Stimulated activated naive CD8-positive, alpha-beta T cell treated with anti-CD3 and anti-CD28 coated beads, Interleukin-15, amount 100 ng/mL, for 72 hours (primary cell): Measurements from ENCODE around the gene SLC25A26.
A peak's percentile ranks its signal among the peaks of the same experiment; 100 is the strongest.

ENCODE experiments used
- ATAC-seq: fragments of 150-1000 bp; cut with Tn5 transposase; 2 replicates; pipeline ENCODE4 v1.10.0; 2021; ENCODE audit warnings: mild to moderate bottlenecking, moderate library complexity
- DNase-seq, 2 donors: peaks; one replicate each; pipeline ENCODE4 v3.0.0; 2021 to 2022
- H3K27ac Mint-ChIP-seq, 2 donors: one replicate each; pipeline ENCODE4 v1.8.0; 2022; ENCODE audit warnings: mild to moderate bottlenecking in 2 of 2, mixed read lengths in 2 of 2, moderate library complexity in 2 of 2
- H3K27me3 Mint-ChIP-seq: one replicate; pipeline ENCODE4 v1.8.0; 2022; ENCODE audit warnings: mixed read lengths
- H3K4me1 Mint-ChIP-seq: one replicate; pipeline ENCODE4 v1.8.0; 2022; ENCODE audit warnings: mild to moderate bottlenecking, mixed read lengths
- H3K4me3 Mint-ChIP-seq, 2 donors: one replicate each; pipeline ENCODE4 v1.8.0; 2022; ENCODE audit warnings: mild to moderate bottlenecking in 2 of 2, mixed read lengths in 2 of 2, moderate library complexity in 1 of 2
- H3K9me3 Mint-ChIP-seq, 2 donors: one replicate each; pipeline ENCODE4 v1.8.0; 2022; ENCODE audit warnings: mixed read lengths in 2 of 2

The SLC25A26 gene

GRCh38 chr3:66353530-66353929, 132.7 kb downstream of the SLC25A26 start:
- Mint-ChIP-seq H3K4me1 (peaks cover 13% of the 10 kb centered on the region), H3K27ac (no peak overlapping the region), H3K9me3 (no peaks in the 10 kb centered on the region), H3K4me3 (no peak overlapping the region), H3K27me3 (no peaks in the 10 kb centered on the region)
- DNase-seq (no peak), ATAC-seq (no peak)

- Mint-ChIP-seq H3K9me3 (no peaks in the 10 kb centered on the region), H3K4me1 (peaks cover 13% of the 10 kb centered on the region), H3K27me3 (no peaks in the 10 kb centered on the region), H3K4me3 (no peak overlapping the region), H3K27ac (no peak overlapping the region)
- no peak for ATAC-seq
- DNase-seq, result no peak
Observed at GRCh38 chr3:66354001-66354400, 133.2 kb downstream of the SLC25A26 start.

- H3K4me3 Mint-ChIP-seq, result no peak overlapping the region
Observed at GRCh38 chr3:66355394-66355793, 134.6 kb downstream of the SLC25A26 start.

GRCh38 chr3:66355997-66356396, 135.2 kb downstream of the SLC25A26 start:
- peaks cover 13% of the 10 kb centered on the region for H3K4me1 Mint-ChIP-seq
- no peak overlapping the region for H3K4me3 Mint-ChIP-seq
- no peak for ATAC-seq
- H3K27ac Mint-ChIP-seq, result no peak overlapping the region
- no peaks in the 10 kb centered on the region for H3K27me3 Mint-ChIP-seq
- no peaks in the 10 kb centered on the region for H3K9me3 Mint-ChIP-seq
- no peak for DNase-seq

More at GRCh38 chr3:66355394-66355793, 134.6 kb downstream of the SLC25A26 start:
- ATAC-seq (peak; percentile 71), DNase-seq (no peak)
- Mint-ChIP-seq H3K27ac (no peak overlapping the region), H3K4me1 (peaks cover 13% of the 10 kb centered on the region), H3K9me3 (no peaks in the 10 kb centered on the region), H3K27me3 (no peaks in the 10 kb centered on the region)

GRCh38 chr3:66361356-66361755, 140.6 kb downstream of the SLC25A26 start:
- H3K27ac Mint-ChIP-seq, result no peak overlapping the region
- ATAC-seq (no peak), DNase-seq (no peak)
- no peaks in the 10 kb centered on the region for H3K9me3 Mint-ChIP-seq
- no peaks in the 10 kb centered on the region for H3K27me3 Mint-ChIP-seq
- no peaks in the 10 kb centered on the region for H3K4me1 Mint-ChIP-seq
- H3K4me3 Mint-ChIP-seq, result no peak overlapping the region

GRCh38 chr3:66362541-66362941, 141.7 kb downstream of the SLC25A26 start:
- Mint-ChIP-seq H3K27me3 (no peaks in the 10 kb centered on the region), H3K4me1 (no peaks in the 10 kb centered on the region), H3K4me3 (no peak overlapping the region), H3K27ac (peak overlapping the region in 1 of 2 donors; percentile 67), H3K9me3 (no peaks in the 10 kb centered on the region)
- no peak for DNase-seq
- no peak for ATAC-seq

GRCh38 chr3:66363148-66363547, 142.3 kb downstream of the SLC25A26 start:
- H3K4me1 Mint-ChIP-seq, result no peaks in the 10 kb centered on the region
- no peak overlapping the region for H3K4me3 Mint-ChIP-seq
- H3K27ac Mint-ChIP-seq, result no peak overlapping the region
- no peak for ATAC-seq
- no peaks in the 10 kb centered on the region for H3K27me3 Mint-ChIP-seq
- H3K9me3 Mint-ChIP-seq, result no peaks in the 10 kb centered on the region
- DNase-seq, result no peak

- H3K4me1 Mint-ChIP-seq, result no peaks in the 10 kb centered on the region
- no peak overlapping the region for H3K4me3 Mint-ChIP-seq
- ATAC-seq (no peak), DNase-seq (no peak)
- no peaks in the 10 kb centered on the region for H3K27me3 Mint-ChIP-seq
- no peaks in the 10 kb centered on the region for H3K9me3 Mint-ChIP-seq
- no peak overlapping the region for H3K27ac Mint-ChIP-seq
Observed at GRCh38 chr3:66365080-66365479, 144.3 kb downstream of the SLC25A26 start.

- Mint-ChIP-seq H3K4me1 (no peaks in the 10 kb centered on the region), H3K4me3 (no peak overlapping the region), H3K9me3 (no peaks in the 10 kb centered on the region), H3K27me3 (no peaks in the 10 kb centered on the region), H3K27ac (no peak overlapping the region)
- ATAC-seq (no peak), DNase-seq (no peak)
Observed at GRCh38 chr3:66366747-66367146, 145.9 kb downstream of the SLC25A26 start.

- H3K9me3 Mint-ChIP-seq, result no peaks in the 10 kb centered on the region
- no peak overlapping the region for H3K4me3 Mint-ChIP-seq
- ATAC-seq (no peak), DNase-seq (no peak)
- no peak overlapping the region for H3K27ac Mint-ChIP-seq
- no peaks in the 10 kb centered on the region for H3K27me3 Mint-ChIP-seq
- no peaks in the 10 kb centered on the region for H3K4me1 Mint-ChIP-seq
Observed at GRCh38 chr3:66367979-66368378, 147.2 kb downstream of the SLC25A26 start.

- H3K27me3 Mint-ChIP-seq, result no peaks in the 10 kb centered on the region
- H3K27ac Mint-ChIP-seq, result peak overlapping the region in 1 of 2 donors; percentile 84
- H3K4me1 Mint-ChIP-seq, result no peaks in the 10 kb centered on the region
- DNase-seq (no peak), ATAC-seq (no peak)
- no peaks in the 10 kb centered on the region for H3K9me3 Mint-ChIP-seq
- H3K4me3 Mint-ChIP-seq, result no peak overlapping the region
Observed at GRCh38 chr3:66370179-66370578, 149.4 kb downstream of the SLC25A26 start.

GRCh38 chr3:66371432-66371831, 150.6 kb downstream of the SLC25A26 start:
- Mint-ChIP-seq H3K9me3 (no peaks in the 10 kb centered on the region), H3K4me1 (no peaks in the 10 kb centered on the region), H3K4me3 (no peak overlapping the region), H3K27me3 (no peaks in the 10 kb centered on the region), H3K27ac (peak overlapping the region in 1 of 2 donors; percentile 50)
- no peak for ATAC-seq
- DNase-seq, result no peak

- H3K4me1 Mint-ChIP-seq, result peaks cover 2% of the 10 kb centered on the region
- H3K27me3 Mint-ChIP-seq, result no peaks in the 10 kb centered on the region
- DNase-seq (no peak), ATAC-seq (peak; percentile 73)
- no peaks in the 10 kb centered on the region for H3K9me3 Mint-ChIP-seq
- no peak overlapping the region for H3K4me3 Mint-ChIP-seq
- no peak overlapping the region for H3K27ac Mint-ChIP-seq
Observed at GRCh38 chr3:66372681-66373350, 152.0 kb downstream of the SLC25A26 start.

GRCh38 chr3:66376568-66376967, 155.8 kb downstream of the SLC25A26 start:
- Mint-ChIP-seq H3K9me3 (no peaks in the 10 kb centered on the region), H3K4me3 (no peak overlapping the region), H3K27me3 (no peaks in the 10 kb centered on the region), H3K4me1 (peaks cover 8% of the 10 kb centered on the region), H3K27ac (no peak overlapping the region)
- ATAC-seq (no peak), DNase-seq (no peak)

GRCh38 chr3:66377800-66378199, 157.0 kb downstream of the SLC25A26 start:
- H3K27me3 Mint-ChIP-seq, result no peaks in the 10 kb centered on the region
- no peak overlapping the region for H3K4me3 Mint-ChIP-seq
- peak overlapping the region in 1 of 2 donors; percentile 84 for H3K27ac Mint-ChIP-seq
- no peak for DNase-seq
- H3K9me3 Mint-ChIP-seq, result no peaks in the 10 kb centered on the region
- ATAC-seq, result no peak
- H3K4me1 Mint-ChIP-seq, result peaks cover 8% of the 10 kb centered on the region

GRCh38 chr3:66378256-66378655, 157.5 kb downstream of the SLC25A26 start:
- no peak for ATAC-seq
- Mint-ChIP-seq H3K4me1 (peaks cover 8% of the 10 kb centered on the region), H3K9me3 (peaks cover 0 to 2% of the 10 kb centered on the region in 2 donors), H3K27me3 (no peaks in the 10 kb centered on the region), H3K27ac (peak overlapping the region in 1 of 2 donors; percentile 84), H3K4me3 (no peak overlapping the region)
- no peak for DNase-seq

- no peaks in the 10 kb centered on the region for H3K27me3 Mint-ChIP-seq
- ATAC-seq (no peak), DNase-seq (no peak)
- peaks cover 8% of the 10 kb centered on the region for H3K4me1 Mint-ChIP-seq
- no peak overlapping the region for H3K27ac Mint-ChIP-seq
- H3K9me3 Mint-ChIP-seq, result peaks cover 0 to 15% of the 10 kb centered on the region in 2 donors
- no peak overlapping the region for H3K4me3 Mint-ChIP-seq
Observed at GRCh38 chr3:66379565-66379964, 158.8 kb downstream of the SLC25A26 start.
